Lung (tissue), 12 donors: ENCODE results near the gene ENOX2. TPM values are rescaled to one million over a fixed set of nuclear protein-coding genes. Genes with fewer than 3 reads are reported as not detected.

Source experiments
- ATAC-seq: fragments of 200-7000 bp; cut with Tn5 transposase; one replicate; pipeline ENCODE4 v1.9.1; 2020; ENCODE audit warnings: moderate number of reproducible peaks; ENCODE audit not compliant: insufficient read depth, low FRiP score
- DNase-seq, 3 donors: peaks; one replicate each; pipeline ENCODE4 v3.0.0-alpha.2; 2013 to 2017
- H3K27ac ChIP-seq, 2 donors: one replicate each; pipeline ENCODE4 v1.5.1; 2013; ENCODE audit warnings: mild to moderate bottlenecking in 2 of 2, moderate library complexity in 2 of 2, control low read depth in 1 of 2, inconsistent platforms in 1 of 2, low read depth in 1 of 2, low read length in 1 of 2
- H3K27me3 ChIP-seq, 3 donors: one replicate each; pipeline ENCODE4 v1.5.1; 2013; ENCODE audit warnings: low read length in 2 of 3; ENCODE audit not compliant: control insufficient read depth in 3 of 3, insufficient read depth in 3 of 3
- H3K36me3 ChIP-seq, 4 donors: one replicate each; pipeline ENCODE4 v1.5.1; 2013; ENCODE audit warnings: low read length in 4 of 4, mild to moderate bottlenecking in 1 of 4, moderate library complexity in 1 of 4; ENCODE audit not compliant: control insufficient read depth in 4 of 4, insufficient read depth in 4 of 4
- H3K4me1 ChIP-seq, 5 donors: one replicate each; pipeline ENCODE4 v1.5.1; 2013; ENCODE audit warnings: low read length in 5 of 5, mild to moderate bottlenecking in 2 of 5, moderate library complexity in 1 of 5; ENCODE audit not compliant: control insufficient read depth in 5 of 5, insufficient read depth in 5 of 5
- H3K4me3 ChIP-seq: one replicate; pipeline ENCODE4 v1.5.1; 2013; ENCODE audit warnings: mild to moderate bottlenecking, control low read depth, moderate library complexity
- H3K9ac ChIP-seq, 2 donors: one replicate each; pipeline ENCODE4 v1.5.1; 2013; ENCODE audit warnings: low read length in 2 of 2, control low read depth in 1 of 2; ENCODE audit not compliant: insufficient read depth in 1 of 2
- H3K9me3 ChIP-seq, 4 donors: one replicate each; pipeline ENCODE4 v1.5.1; 2013; ENCODE audit warnings: low read length in 3 of 4, mild to moderate bottlenecking in 1 of 4, moderate library complexity in 1 of 4; ENCODE audit not compliant: control insufficient read depth in 4 of 4, insufficient read depth in 3 of 4
- CTCF ChIP-seq: IDR thresholded peaks from 2 replicates; pipeline ENCODE4 v1.5.1; 2012; ENCODE audit warnings: mild to moderate bottlenecking; ENCODE audit errors: control extremely low read depth, extremely low read depth
- WGBS, 2 donors: extraction: QIAGEN DNeasy Blood & Tissue Kit; methylation state at CpG; one replicate each; pipeline ENCODE4 v1.1.7; 2013; 5-methylcytosine and 5-hydroxymethylcytosine counted together
- polyA plus RNA-seq, 2 donors: library from polyadenylated mRNA; stranded (reverse); fragments of 200-250 nt; gene quantifications; one replicate each; pipeline ENCODE4 v1.2.1, GENCODE V29; 2013
- total RNA-seq, 2 donors: library from RNA; depleted of rRNA in 1 of 2; stranded (reverse); fragments of >200 nt in 1 of 2; gene quantifications; one replicate each; pipeline ENCODE4 v1.2.1, GENCODE V29; 2014 to 2021
- donor health status: control.
- donor health status: control.
- donor health status: Bipolar disorder and iron deficiency.
- donor health status: healthy.
- donor health status: DM: yes; HTN: yes; CAD: no.

ENOX2 gene
- total and polyA plus RNA-seq, 4 donors: 3.4 to 15.8 (median 10.8) TPM

- Histone ChIP-seq H3K9me3 (no peaks in the 10 kb centered on the region), H3K27me3 (peaks cover 0 to 8% (median 3%) of the 10 kb centered on the region in 3 donors), H3K4me1 (no peaks in the 10 kb centered on the region), H3K4me3 (no peak overlapping the region), H3K36me3 (no peaks in the 10 kb centered on the region), H3K27ac (no peak overlapping the region), H3K9ac (no peak overlapping the region)
- ATAC-seq: no peak
- TF ChIP-seq CTCF: no peak
- WGBS, 2 donors: 46 to 94% methylated on average over 1 of the region's 1 CpG
- DNase-seq: no peak
These were observed 45.8 kb downstream of the ENOX2 start for GRCh38 chrX:130857207-130857606.

- peaks cover 0 to 11% (median 4%) of the 10 kb centered on the region in 3 donors for H3K27me3 ChIP-seq
- DNase-seq: no peak
- H3K9ac ChIP-seq: no peak overlapping the region
- H3K36me3 ChIP-seq: no peaks in the 10 kb centered on the region
- no peaks in the 10 kb centered on the region for H3K9me3 ChIP-seq
- no peak overlapping the region for H3K27ac ChIP-seq
- no peak overlapping the region for H3K4me3 ChIP-seq
- H3K4me1 ChIP-seq: no peaks in the 10 kb centered on the region
- no peak for ATAC-seq
- no peak for TF ChIP-seq CTCF
- 84 to 100% methylated on average over 3 of the region's 3 CpGs for WGBS, 2 donors
These were observed 51.4 kb downstream of the ENOX2 start for GRCh38 chrX:130851569-130851968.

GRCh38 chrX:130848763-130849162 lies 54.2 kb downstream of the ENOX2 start:
- no peak for ATAC-seq

More at GRCh38 chrX:130848763-130849162, 54.2 kb downstream of the ENOX2 start:
- DNase-seq: no peak
- no peak overlapping the region for H3K27ac ChIP-seq
- no peaks in the 10 kb centered on the region for H3K36me3 ChIP-seq
- H3K27me3 ChIP-seq: peaks cover 0 to 11% (median 5%) of the 10 kb centered on the region in 3 donors
- no peak overlapping the region for H3K9ac ChIP-seq
- no peaks in the 10 kb centered on the region for H3K9me3 ChIP-seq
- no peak overlapping the region for H3K4me3 ChIP-seq
- no peaks in the 10 kb centered on the region for H3K4me1 ChIP-seq
- TF ChIP-seq CTCF: no peak
- 70 to 100% methylated on average over 2 of the region's 2 CpGs for WGBS, 2 donors
